ENCODE results near the gene STK35. TPM values are rescaled to one million over a fixed set of nuclear protein-coding genes. Genes with fewer than 3 reads are reported as not detected.
A peak's percentile ranks its signal among the peaks of the same experiment; 100 is the strongest.

STK35 gene
- total and polyA plus RNA-seq, 9 of the 15 experiments (the other 6 are each of a cell fraction or from before 2014, with no cell fraction given), result 1.0 to 11.0 (median 6.3) TPM

- peak; percentile 85 for TF ChIP-seq REST (IDR thresholded peaks at IDR 0.05; ENCODE audit: borderline replicate concordance)
- no peak for TF ChIP-seq REST (CRISPR knock-in tag; IDR thresholded peaks at IDR 0.05; ENCODE audit: low read depth)
These were observed 70.9 kb downstream of the STK35 start (continued) for GRCh38 chr20:2172305-2173175.
